ENCODE data around the gene ADAMTS8.

ADAMTS8 gene

GRCh38 chr11:130457623-130458409 lies 29.4 kb upstream of the ADAMTS8 start:
- TF ChIP-seq, protein P1, sequence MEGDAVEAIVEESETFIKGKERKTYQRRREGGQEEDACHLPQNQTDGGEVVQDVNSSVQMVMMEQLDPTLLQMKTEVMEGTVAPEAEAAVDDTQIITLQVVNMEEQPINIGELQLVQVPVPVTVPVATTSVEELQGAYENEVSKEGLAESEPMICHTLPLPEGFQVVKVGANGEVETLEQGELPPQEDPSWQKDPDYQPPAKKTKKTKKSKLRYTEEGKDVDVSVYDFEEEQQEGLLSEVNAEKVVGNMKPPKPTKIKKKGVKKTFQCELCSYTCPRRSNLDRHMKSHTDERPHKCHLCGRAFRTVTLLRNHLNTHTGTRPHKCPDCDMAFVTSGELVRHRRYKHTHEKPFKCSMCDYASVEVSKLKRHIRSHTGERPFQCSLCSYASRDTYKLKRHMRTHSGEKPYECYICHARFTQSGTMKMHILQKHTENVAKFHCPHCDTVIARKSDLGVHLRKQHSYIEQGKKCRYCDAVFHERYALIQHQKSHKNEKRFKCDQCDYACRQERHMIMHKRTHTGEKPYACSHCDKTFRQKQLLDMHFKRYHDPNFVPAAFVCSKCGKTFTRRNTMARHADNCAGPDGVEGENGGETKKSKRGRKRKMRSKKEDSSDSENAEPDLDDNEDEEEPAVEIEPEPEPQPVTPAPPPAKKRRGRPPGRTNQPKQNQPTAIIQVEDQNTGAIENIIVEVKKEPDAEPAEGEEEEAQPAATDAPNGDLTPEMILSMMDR (IDR thresholded peaks at IDR 0.05): no peak

- TF ChIP-seq, protein P1 (IDR thresholded peaks at IDR 0.05): no peak
Measured at GRCh38 chr11:130456286-130456685, 27.9 kb upstream of the ADAMTS8 start.

GRCh38 chr11:130455483-130456127 lies 27.2 kb upstream of the ADAMTS8 start:
- TF ChIP-seq, protein P1 (IDR thresholded peaks at IDR 0.05): no peak

DNA sequence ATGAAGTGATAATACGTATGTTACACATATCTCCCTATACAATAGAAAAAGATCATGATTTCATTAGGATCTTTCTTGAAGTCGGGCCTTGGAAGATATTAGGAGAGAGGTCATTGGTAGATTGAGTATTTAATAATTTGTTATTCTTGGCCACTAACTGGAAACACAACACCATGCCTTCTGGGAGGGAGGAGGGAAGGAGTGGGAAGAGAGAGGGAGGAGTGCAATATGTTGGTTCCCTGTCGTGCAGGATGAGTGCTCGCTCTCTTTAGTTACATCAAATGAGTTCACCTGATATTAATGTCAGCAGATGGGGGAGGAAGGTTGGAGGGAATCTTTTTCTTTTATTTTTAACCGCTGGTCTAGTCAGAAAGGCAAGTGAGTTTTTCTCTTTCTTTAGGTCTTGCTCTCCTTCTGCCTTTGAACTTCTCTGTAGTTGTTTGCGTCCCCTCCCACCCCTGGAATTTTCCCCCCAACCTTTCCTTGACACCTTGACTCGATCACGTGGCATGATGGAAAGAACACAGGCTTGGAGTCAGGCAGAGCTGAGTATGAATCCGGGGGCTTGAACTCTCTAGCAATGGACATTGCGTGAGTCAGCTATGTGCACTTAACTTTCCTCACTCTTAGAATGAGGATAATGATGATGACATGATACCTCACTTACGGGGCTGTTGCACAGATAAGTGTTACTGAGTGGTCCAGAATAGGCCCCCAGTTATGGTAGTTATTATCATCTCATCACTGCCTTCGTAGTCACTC lies 26.3 kb upstream of the ADAMTS8 start:
- TF ChIP-seq, protein P1 (IDR thresholded peaks at IDR 0.05): no peak

GRCh38 chr11:130452940-130453339 lies 24.5 kb upstream of the ADAMTS8 start:
- TF ChIP-seq, protein P1 (IDR thresholded peaks at IDR 0.05): no peak

GRCh38 chr11:130452176-130452575 lies 23.8 kb upstream of the ADAMTS8 start:
- TF ChIP-seq, protein P1 (IDR thresholded peaks at IDR 0.05): no peak

DNA sequence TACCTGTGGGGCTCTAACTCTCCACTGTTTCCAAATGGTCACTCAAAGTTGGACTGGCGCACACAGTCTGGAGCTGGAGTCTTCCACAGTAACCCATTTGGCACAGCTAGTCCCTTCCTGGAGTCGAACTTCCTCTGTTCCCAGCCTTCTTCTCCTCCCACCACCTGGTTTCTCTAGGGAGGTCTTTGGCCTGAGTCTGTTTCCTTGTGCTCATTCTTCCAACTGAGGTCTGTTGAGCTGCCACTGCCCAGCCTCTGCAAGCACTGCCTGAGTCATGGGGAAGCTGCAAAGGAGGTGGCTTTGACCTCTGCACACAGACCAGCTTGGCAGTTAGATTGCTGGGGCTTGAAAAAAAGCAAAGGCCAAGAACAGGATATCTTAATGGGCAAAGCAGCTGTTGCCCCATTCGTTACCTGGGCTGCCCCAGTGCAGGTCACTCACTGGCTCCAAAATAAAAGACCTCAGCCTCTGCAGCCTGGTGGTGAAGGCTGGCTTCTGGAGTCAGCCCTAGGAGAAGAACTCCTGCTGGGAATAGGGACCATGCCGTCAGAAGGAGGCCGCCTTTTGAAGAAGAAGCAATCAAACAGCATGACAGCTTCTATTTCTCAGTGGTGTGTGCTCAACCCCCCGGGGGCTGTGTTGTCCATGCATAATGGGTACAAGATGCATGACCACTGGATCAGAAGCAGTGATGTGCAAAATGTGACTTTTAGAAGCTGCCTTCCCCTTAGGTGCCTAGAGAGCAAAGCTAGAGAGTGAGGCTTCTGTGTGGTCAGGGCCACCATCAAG lies 23.0 kb upstream of the ADAMTS8 start:
- TF ChIP-seq, protein P1 (IDR thresholded peaks at IDR 0.05): no peak

All from LNCAP (cell line).